Measurements from ENCODE around the gene ABR. TPM values are rescaled to one million over a fixed set of nuclear protein-coding genes. Genes with fewer than 3 reads are reported as not detected.
"Not testable (repeated sequence)": the region's sequence is repeated elsewhere in the genome, so short reads cannot be mapped to it uniquely, and the experiment has no call there.

ABR gene
- total RNA-seq, 2 donors from 2014 or later: 71.4 to 87.2 TPM

DNA sequence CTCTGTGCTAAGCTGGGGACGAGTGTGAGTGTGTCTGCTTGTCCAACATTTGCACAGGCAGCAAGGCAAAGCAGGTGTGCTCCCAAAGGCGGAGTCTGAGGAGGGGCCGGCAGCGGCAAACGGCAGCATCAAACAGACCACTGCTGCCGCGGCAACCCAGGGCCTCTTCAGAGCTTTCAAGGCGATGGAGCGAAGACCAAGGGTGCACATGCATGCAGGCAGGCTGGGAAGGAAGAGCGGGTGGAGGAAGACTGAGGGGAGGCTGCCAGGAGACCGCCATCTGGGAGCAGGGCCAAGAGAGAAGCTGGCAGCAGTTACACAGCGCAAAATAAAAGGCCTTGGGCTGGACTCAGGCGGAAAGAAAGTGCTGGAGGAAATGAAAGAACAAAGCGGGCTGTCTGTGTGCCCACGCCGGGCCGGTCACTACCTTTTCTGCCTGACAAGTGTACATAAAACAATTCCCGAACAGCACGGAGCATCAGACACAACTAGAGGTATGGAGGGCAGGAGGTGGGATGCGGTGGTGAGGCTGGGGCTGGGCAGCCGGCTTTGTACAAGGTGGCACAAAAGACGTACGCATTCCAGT lies 174.3 kb downstream of the ABR start:
- peak overlapping the region; percentile 50 for H3K27ac Mint-ChIP-seq
- no peak for ATAC-seq (replicated peaks)
- no peak overlapping the region for H3K4me3 Mint-ChIP-seq
- no peaks in the 10 kb centered on the region for H3K27me3 Mint-ChIP-seq
- peaks cover 60% of the 10 kb centered on the region for H3K36me3 Mint-ChIP-seq (ENCODE audit: low read depth)
- H3K9me3 Mint-ChIP-seq: no peaks in the 10 kb centered on the region
- H3K4me1 Mint-ChIP-seq: no peaks in the 10 kb centered on the region

DNA sequence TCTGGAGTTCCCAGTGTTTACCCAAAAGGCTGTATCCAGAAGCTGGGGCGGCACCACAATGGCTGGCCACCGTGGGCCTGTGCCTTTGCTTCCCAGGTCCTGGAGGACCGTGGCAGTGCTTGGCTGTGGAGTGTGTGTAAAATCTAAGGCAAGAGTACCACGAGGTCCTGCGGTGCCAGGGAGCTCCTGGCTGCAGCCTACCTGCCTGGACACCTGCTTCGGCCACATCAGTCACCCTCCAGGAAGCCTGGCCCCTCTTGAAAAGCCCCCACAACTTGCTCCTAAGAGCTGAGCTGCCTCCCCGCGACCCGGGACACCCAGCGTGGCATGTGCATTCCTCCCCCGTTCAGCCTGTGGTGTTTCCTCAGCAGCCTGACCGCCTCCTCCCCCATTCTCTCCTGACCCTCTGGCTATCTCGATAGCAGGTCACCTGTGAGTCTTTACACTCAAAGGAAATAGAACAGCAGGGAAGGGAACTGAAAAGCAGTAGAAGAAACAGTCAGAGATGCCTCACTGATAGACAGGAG lies 174.9 kb downstream of the ABR start:
- no peak for ATAC-seq (replicated peaks)
- no peaks in the 10 kb centered on the region for H3K4me1 Mint-ChIP-seq
- H3K27me3 Mint-ChIP-seq: no peaks in the 10 kb centered on the region
- no peak overlapping the region for H3K4me3 Mint-ChIP-seq
- H3K27ac Mint-ChIP-seq: peak overlapping the region; percentile 50
- H3K9me3 Mint-ChIP-seq: no peaks in the 10 kb centered on the region
- H3K36me3 Mint-ChIP-seq (ENCODE audit: low read depth): peaks cover 66% of the 10 kb centered on the region

DNA sequence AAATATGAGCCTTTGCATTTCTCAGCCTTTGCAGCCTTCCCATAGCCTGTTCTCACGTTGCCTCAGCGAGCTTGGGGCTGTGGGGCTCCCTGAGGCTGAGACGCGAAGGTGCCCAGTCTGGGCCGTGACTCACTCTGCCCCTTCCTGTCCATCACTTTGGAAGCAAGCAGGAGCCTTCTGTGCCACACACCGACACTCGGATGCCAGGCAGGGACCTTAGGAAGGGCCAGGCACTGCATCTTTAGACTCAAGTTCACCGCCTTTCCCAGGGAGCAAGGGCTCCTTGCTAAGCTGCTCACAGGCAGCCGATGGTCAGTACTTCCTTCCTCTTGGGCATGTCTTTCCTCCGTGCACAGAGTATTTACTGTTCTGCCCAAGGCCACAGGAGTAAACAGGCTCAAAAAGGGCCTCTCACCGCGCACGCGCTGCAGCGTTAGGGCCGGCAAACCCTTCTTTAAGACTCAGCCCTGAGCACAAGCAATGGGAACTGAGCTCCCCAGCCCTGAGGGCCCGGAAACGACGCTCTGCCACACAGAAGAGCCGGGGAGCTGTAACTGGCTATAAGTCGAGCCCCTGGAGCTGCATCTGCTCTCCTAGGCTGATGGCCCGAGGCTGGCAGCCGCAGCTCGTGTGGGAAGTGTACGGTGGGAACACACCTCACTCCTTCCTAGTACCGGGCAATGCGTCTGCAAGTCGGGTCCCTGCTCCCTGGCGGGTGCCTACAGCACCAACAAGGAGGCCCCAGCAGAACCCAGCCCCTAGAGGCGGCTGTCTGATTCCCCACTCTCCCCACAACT lies 175.6 kb downstream of the ABR start:
- Mint-ChIP-seq H3K27ac (no peak overlapping the region), H3K4me1 (peaks cover 3% of the 10 kb centered on the region), H3K36me3 (ENCODE audit: low read depth) (peaks cover 69% of the 10 kb centered on the region), H3K27me3 (no peaks in the 10 kb centered on the region), H3K9me3 (no peaks in the 10 kb centered on the region), H3K4me3 (no peak overlapping the region)
- no peak for ATAC-seq (replicated peaks)

DNA sequence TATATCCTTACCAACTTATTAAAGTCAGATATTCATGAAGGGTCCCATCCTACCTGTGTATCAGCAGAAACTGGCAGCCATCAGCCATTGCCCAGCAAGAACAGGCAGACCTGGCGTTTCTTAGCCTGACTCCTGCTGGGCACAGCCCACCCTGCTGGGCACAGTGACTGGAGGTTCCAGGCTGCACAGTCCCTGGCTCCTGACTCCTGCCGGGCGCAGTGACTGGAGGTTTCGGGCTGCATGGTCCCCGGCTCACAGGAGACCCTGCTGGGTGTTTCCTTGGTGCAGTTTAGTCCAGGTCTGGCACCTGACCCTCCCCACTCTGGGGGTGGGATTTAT lies 176.2 kb downstream of the ABR start:
- no peaks in the 10 kb centered on the region for H3K27me3 Mint-ChIP-seq
- no peak overlapping the region for H3K27ac Mint-ChIP-seq
- no peak overlapping the region for H3K4me3 Mint-ChIP-seq
- no peaks in the 10 kb centered on the region for H3K9me3 Mint-ChIP-seq
- peaks cover 68% of the 10 kb centered on the region for H3K36me3 Mint-ChIP-seq (ENCODE audit: low read depth)
- peaks cover 6% of the 10 kb centered on the region for H3K4me1 Mint-ChIP-seq
- ATAC-seq (replicated peaks): no peak

DNA sequence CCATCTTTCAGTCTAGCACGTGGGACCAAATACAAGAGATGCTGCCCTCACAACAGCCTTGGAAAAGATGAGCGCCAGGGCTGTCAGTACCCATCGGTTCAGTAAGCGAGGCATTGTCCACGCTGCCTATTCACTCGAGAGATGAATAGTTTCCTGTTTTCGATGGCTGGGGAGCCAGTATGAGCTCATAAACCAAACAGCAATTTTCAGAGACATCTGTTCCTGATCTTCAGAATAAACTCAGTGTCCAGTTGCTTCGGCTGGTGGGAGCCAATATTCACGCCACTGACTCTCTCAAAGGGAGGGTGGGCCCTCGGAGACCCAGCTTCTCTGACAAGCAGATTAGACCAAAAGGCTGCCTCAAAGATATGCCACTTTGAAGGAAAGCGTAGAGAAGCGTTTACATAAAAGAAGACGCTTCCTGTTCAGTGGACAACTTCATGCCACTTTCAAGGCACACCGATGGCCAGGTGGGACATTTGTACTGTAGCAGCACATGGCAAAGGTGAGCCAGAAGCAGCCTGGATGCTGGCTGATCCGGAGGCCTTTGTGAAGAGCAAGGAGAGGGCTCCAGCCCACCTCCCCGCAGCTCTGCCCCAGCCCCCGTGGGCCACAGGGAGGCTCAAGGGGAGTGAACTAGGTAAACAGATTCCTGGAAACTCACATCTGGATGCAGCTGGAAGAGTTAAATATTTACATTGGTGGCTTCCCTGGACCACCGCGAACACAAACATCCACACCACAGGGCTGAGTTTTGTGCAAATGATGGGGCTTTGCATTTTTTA lies 176.8 kb downstream of the ABR start:
- Mint-ChIP-seq H3K36me3 (ENCODE audit: low read depth) (peaks cover 66% of the 10 kb centered on the region), H3K27ac (peak overlapping the region; percentile 32), H3K27me3 (no peaks in the 10 kb centered on the region), H3K4me1 (peaks cover 12% of the 10 kb centered on the region), H3K9me3 (no peaks in the 10 kb centered on the region), H3K4me3 (no peak overlapping the region)
- ATAC-seq (replicated peaks): peak; percentile 34

DNA sequence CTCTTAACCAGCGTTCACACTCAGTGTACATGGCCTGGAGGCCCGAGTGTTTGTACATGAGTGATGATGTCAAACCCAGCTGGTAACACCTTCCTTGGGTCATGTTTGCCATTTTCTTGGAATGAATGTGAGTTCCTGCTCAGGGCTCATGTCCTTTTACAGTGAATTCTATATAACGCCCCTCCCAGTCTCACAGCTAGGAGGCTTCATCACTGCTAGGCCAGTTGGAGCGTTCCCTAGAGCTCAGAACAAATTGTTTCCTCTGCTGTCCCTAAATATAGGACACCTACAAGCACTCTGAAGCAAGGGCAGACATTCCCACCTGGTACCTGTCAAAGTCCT lies 177.4 kb downstream of the ABR start:
- no peak overlapping the region for H3K4me3 Mint-ChIP-seq
- no peak for ATAC-seq (replicated peaks)
- H3K9me3 Mint-ChIP-seq: no peaks in the 10 kb centered on the region
- no peaks in the 10 kb centered on the region for H3K27me3 Mint-ChIP-seq
- peaks cover 15% of the 10 kb centered on the region for H3K4me1 Mint-ChIP-seq
- peaks cover 66% of the 10 kb centered on the region for H3K36me3 Mint-ChIP-seq (ENCODE audit: low read depth)
- peak overlapping the region; percentile 12 for H3K27ac Mint-ChIP-seq

DNA sequence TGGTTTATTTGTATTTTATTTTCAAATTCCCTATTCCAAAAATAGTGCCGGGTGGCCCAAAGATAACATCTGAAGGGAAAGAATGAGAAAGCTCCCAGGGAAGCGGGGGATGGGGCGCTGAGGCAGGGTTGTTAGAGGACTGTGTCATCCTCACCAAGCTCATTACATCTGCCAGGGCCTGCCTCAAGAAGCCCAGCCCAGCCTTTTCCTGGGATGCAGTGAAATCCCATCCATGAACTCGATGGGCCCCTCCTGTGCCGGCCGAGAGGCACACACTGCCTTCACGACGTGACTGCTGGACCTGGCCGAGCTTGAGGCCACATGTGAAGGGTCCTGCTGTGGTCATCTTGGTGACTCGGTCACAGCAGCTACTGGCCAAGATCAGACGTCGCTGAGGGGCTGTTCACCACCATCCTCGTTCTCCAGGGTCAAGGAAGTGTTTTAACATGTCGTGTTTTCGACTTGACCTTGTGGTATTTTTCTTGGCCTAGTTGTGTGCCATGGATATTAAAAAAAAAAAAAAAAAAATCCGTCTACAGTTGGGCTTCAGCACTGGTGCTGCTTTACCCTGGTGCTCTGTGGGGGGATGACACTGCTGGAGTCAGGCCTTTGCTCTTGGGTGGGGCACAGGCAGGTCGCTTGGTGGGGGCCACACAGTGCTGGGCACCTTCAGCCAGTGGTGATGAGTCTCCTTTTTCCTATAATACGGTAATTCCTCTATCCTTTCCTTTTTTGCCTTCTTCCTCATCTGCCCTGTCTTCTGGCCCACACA lies 178.0 kb downstream of the ABR start:
- peaks cover 15% of the 10 kb centered on the region for H3K4me1 Mint-ChIP-seq
- no peaks in the 10 kb centered on the region for H3K9me3 Mint-ChIP-seq
- no peak overlapping the region for H3K4me3 Mint-ChIP-seq
- no peak for ATAC-seq (replicated peaks)
- H3K27ac Mint-ChIP-seq: peak overlapping the region; percentile 12
- peaks cover 69% of the 10 kb centered on the region for H3K36me3 Mint-ChIP-seq (ENCODE audit: low read depth)
- H3K27me3 Mint-ChIP-seq: no peaks in the 10 kb centered on the region

DNA sequence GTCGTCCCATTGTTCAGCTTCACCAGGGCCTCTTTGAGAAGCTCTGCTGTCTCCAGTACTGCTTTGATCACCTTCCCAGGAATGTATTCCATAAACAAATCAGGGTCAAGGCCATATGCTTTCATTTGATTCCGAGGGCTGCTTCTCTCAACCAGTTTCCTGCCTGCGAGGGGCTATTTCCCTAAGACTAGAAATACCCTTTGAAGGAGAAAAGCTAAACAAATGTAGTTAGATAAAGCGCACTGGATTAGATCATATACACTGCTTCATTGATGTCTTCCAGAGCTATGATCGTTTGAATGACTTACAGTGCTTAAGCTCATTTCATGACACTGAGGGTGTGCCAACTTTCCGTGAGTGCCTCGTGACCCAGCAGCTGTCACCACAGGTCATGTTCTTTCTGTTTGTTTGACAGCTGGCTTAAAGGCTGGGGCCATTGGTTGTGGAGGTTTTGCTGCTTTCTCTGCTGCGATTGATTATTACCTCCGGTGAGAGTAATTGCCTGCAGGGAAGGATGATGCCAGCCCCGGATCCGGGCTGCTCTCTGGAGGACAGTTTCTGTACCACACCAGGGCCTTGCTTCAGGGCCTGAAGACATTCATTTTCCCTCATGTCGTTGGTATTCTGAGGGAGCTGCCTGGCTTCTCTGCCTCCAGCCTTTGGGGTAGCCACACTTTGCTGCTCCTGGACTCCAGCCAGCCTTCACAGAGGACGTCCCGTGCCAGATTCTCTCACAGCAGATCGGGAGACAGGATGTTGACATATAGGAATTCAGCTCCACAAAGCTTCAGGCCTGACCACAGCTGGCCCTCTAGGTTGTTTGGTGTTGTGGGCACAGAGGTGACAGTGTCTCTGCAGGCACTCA lies 179.0 kb downstream of the ABR start:
- Mint-ChIP-seq H3K9me3 (no peaks in the 10 kb centered on the region), H3K36me3 (ENCODE audit: low read depth) (peaks cover 70% of the 10 kb centered on the region), H3K4me3 (no peak overlapping the region), H3K4me1 (peaks cover 15% of the 10 kb centered on the region), H3K27me3 (no peaks in the 10 kb centered on the region), H3K27ac (no peak overlapping the region)
- no peak for ATAC-seq (replicated peaks)

DNA sequence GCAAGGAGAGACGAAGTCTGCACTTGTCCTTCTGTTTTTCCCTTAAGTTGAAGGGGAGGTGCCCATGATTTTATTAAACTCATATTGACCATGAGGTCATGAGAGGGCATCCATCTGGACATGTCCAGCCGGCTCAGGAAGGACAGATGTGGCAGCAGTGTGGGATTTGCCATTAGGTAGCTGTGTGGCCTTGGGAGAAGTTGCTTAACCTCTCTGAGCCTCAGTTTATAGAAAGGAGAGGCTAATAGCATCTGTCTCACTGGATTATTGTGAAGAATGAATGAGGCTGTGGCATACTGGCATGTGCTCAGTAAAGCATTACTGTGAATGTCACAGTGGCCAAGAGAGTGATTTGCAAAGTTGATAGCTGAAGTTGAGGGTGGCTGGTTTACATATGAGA lies 181.7 kb downstream of the ABR start:
- H3K27ac Mint-ChIP-seq: peak overlapping the region; percentile 98
- H3K36me3 Mint-ChIP-seq (ENCODE audit: low read depth): peaks cover 49% of the 10 kb centered on the region
- peak overlapping the region; percentile 97 for H3K4me3 Mint-ChIP-seq
- H3K9me3 Mint-ChIP-seq: peaks cover 5% of the 10 kb centered on the region
- no peaks in the 10 kb centered on the region for H3K27me3 Mint-ChIP-seq
- no peak for ATAC-seq (replicated peaks)
- H3K4me1 Mint-ChIP-seq: peaks cover 15% of the 10 kb centered on the region

DNA sequence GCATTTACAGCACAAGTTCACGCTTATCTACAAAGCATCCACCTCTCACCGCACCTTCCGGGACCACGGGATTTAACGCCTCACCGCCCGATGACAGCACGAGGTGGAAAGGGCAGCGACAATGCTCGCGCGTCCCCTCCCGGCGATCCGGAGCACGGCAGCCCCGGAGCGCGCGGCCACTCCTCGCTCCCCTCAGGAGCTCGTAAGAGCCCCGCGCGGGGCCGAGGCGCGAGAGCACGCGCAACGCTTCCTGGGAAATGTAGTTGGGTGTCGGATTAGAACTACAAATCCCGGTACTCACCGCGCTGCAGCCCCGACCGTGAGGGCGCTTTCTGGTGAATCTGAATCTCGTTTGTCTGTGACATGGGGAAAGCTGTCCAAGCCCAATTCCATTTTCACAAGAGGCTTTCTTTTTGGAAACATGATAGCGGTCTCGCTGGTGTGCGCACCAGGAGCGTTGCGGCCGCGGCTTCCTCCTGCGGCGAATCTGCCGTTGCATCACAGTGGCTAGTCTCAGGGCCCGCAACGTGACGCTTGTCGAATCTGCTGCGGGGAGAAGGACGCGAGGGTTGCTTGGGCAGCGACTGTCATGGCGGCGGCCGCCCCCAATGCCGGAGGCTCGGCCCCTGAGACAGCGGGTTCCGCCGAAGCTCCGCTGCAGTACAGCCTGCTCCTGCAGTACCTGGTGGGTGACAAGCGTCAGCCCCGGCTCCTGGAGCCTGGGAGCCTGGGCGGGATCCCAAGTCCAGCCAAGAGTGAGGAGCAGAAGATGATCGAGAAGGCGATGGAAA lies 183.0 kb downstream of the ABR start, which contains the start of gene TIMM22:
Gene TIMM22, plus strand, starts transcription at position 576 of the 791 bp plus-strand sequence. Its CDS starts 14 bp downstream, at position 590.
- H3K9me3 Mint-ChIP-seq: peaks cover 5% of the 10 kb centered on the region
- peak within 1 kb of the TSS; percentile 98 for H3K27ac Mint-ChIP-seq
- H3K36me3 Mint-ChIP-seq (ENCODE audit: low read depth): peaks cover 35% of the 10 kb centered on the region
- no peaks in the 10 kb centered on the region for H3K27me3 Mint-ChIP-seq
- H3K4me1 Mint-ChIP-seq: peaks cover 15% of the 10 kb centered on the region
- ATAC-seq (replicated peaks): peak; percentile 97
- H3K4me3 Mint-ChIP-seq: peak within 1 kb of the TSS; percentile 97

DNA sequence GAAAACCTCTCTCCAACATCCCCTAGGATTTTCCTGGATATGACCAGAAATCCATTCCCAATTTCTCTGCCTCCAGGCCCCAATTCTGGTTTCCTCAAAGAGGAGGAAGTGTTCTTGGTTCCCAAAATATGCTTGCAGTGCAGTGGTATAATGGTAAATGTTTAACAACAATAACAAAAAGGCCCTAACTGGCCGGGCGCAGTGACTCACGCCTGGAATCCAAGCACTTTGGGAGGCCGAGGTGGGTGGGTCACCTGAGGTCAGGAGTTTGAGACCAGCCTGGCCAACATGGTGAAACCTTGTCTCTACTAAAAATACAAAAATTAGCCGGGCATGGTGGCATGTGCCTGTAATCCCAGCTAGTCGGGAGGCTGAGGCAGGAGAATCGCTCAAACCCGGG lies 184.5 kb downstream of the ABR start:
- H3K27ac Mint-ChIP-seq: not testable (repeated sequence)

DNA sequence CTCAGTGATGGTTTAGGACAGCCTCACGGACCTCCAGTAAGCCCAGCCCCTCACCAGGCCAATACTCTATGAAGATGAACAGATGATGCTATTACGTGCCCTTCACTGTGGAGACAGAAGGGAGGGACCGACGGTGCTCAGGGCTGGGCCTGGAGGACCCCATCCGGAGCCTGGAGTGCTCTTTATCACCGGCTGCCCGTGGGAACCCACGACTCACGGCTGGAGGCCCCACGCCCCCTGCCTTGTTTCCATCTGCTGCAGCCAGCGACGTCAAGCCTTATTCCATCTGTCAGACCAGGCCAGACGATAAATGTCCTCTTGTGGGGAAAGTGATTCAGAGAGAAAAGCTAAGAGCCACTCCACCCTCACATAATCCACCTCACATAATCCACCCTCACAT lies 186.8 kb downstream of the ABR start:
- peaks cover 5% of the 10 kb centered on the region for H3K36me3 Mint-ChIP-seq (ENCODE audit: low read depth)
- no peak for ATAC-seq (replicated peaks)
- no peak overlapping the region for H3K4me3 Mint-ChIP-seq
- no peak overlapping the region for H3K27ac Mint-ChIP-seq
- peaks cover 5% of the 10 kb centered on the region for H3K9me3 Mint-ChIP-seq
- H3K27me3 Mint-ChIP-seq: no peaks in the 10 kb centered on the region
- peaks cover 3% of the 10 kb centered on the region for H3K4me1 Mint-ChIP-seq

More for the DNA sequence above, 184.5 kb downstream of the ABR start:
- not testable (repeated sequence) for H3K4me3 Mint-ChIP-seq; ATAC-seq (replicated peaks); H3K9me3 Mint-ChIP-seq; H3K27me3 Mint-ChIP-seq
- Mint-ChIP-seq H3K36me3 (ENCODE audit: low read depth) (peaks cover 21% of the 10 kb centered on the region), H3K4me1 (peaks cover 15% of the 10 kb centered on the region)

DNA sequence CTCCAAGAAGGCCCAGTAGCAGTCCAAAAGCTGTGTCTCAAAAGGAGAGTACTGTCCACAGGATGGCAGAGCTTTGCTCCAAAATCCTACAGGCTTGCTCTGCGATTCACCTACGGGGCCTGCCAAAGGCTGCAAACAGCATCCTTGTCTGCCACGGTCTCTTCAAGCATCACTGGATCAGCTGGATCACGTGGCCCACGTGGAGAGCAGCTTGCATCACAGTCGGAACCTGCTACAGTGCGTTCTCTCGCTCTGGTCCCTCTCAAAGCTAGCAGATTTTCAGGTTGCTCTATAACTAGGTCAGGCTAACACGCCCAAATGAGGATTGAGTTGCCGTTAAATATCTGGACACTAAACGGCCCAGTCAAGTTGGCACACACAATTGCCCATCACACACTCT lies 191.2 kb downstream of the ABR start:
- no peak for ATAC-seq (replicated peaks)
- no peaks in the 10 kb centered on the region for H3K36me3 Mint-ChIP-seq (ENCODE audit: low read depth)
- H3K4me1 Mint-ChIP-seq: no peaks in the 10 kb centered on the region
- H3K9me3 Mint-ChIP-seq: peaks cover under 1% of the 10 kb centered on the region
- H3K27ac Mint-ChIP-seq: no peak overlapping the region
- H3K4me3 Mint-ChIP-seq: no peak overlapping the region
- H3K27me3 Mint-ChIP-seq: no peaks in the 10 kb centered on the region

All from activated T-helper 17 cell treated with anti-CD3 and anti-CD28 coated beads, Interleukin-2, amount 50 U/mL, for 72 hours (primary cell).